ENCODE measurements around the gene LINS1. TPM values are rescaled to one million over a fixed set of nuclear protein-coding genes. Genes with fewer than 3 reads are reported as not detected.
A peak's percentile ranks its signal among the peaks of the same experiment; 100 is the strongest.

Gene LINS1, protein sequence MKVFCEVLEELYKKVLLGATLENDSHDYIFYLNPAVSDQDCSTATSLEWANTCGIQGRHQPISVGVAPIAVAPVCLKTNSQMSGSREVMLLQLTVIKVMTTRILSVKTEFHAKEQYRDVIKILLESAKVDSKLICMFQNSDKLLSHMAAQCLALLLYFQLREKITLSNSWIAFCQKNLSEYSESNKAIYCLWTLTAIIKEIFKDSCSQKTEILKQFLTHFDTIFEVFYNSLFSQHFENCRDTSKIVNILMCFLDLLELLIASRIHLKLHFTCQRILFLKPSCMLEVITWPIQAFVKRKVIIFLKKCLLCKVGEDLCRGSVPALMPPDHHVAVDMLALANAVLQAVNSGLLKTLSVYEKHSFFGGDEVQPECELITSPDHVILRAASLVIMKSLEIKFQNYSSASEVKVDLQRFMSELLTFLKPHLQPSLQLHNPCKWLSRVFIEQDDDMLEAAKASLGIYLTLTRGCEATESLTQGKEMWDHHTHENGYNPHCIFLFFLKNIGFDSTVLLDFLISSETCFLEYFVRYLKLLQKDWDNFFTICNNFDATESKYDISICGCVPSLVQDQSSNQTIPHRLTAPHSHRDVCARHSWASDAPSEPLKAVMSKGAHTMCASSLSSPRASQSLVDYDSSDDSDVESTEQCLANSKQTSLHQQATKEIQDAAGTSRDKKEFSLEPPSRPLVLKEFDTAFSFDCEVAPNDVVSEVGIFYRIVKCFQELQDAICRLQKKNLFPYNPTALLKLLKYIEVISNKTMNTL
- 19.7 TPM for polyA plus RNA-seq
- long read RNA-seq, donor 1, partial matches to known transcripts: 0 of 1 reads
- long read RNA-seq, donor 1, other reads (novel, unspliced or antisense): 0 of 1 reads
- long read RNA-seq, donor 2, partial matches to known transcripts: 0 of 3 reads
- long read RNA-seq, donor 2, other reads (novel, unspliced or antisense): 0 of 3 reads
- long read RNA-seq, donor 3: 0 reads
- long read RNA-seq, donor 4: 0 reads
- long read RNA-seq, donor 5, partial matches to known transcripts: 0 of 2 reads
- long read RNA-seq, donor 5, other reads (novel, unspliced or antisense): 0 of 2 reads
- long read RNA-seq, donor 6, partial matches to known transcripts: 0 of 3 reads
- long read RNA-seq, donor 6, other reads (novel, unspliced or antisense): 0 of 3 reads
- long read RNA-seq, donor 7, partial matches to known transcripts: 0 of 2 reads
- long read RNA-seq, donor 7, other reads (novel, unspliced or antisense): 0 of 2 reads
- long read RNA-seq, donor 8, partial matches to known transcripts: 0 of 4 reads
- long read RNA-seq, donor 8, other reads (novel, unspliced or antisense): 0 of 4 reads
- long read RNA-seq, donor 9, partial matches to known transcripts: 0 of 4 reads
- long read RNA-seq, donor 9, other reads (novel, unspliced or antisense): 0 of 4 reads
- long read RNA-seq, donor 10, full-length matches to known transcripts: 2 of 2 reads
- long read RNA-seq, donor 10, partial matches to known transcripts: 0 of 2 reads
- long read RNA-seq, donor 10, other reads (novel, unspliced or antisense): 0 of 2 reads
- long read RNA-seq, donor 11, partial matches to known transcripts: 0 of 1 reads
- long read RNA-seq, donor 11, other reads (novel, unspliced or antisense): 0 of 1 reads

- peak within 1 kb of the TSS; percentile 94 for H3K4me3 ChIP-seq (ENCODE audit: low read length)
- H3K27ac ChIP-seq (ENCODE audit: low read length): peak within 1 kb of the TSS; percentile 91
- H3K9me3 ChIP-seq (ENCODE audit: control insufficient read depth, low read depth, low read length): no peaks in the 10 kb centered on the region
- H3K36me3 ChIP-seq (ENCODE audit: control insufficient read depth, insufficient read depth, low read length): peaks cover 7% of the 10 kb centered on the region
- DNase-seq: peak; percentile 100
- no peaks in the 10 kb centered on the region for H3K27me3 ChIP-seq (ENCODE audit: control insufficient read depth, insufficient read depth, low read length)
- WGBS (ENCODE audit: insufficient coverage, low lambda C conversion rate): no CpG with 5 or more reads among the region's 51 CpGs
- no peaks in the 10 kb centered on the region for H3K4me1 ChIP-seq (ENCODE audit: control insufficient read depth, insufficient read depth, low read length)
Measured at GRCh38 chr15:100602064-100602822, at the start of gene LINS1, which contains the start of gene ASB7. Gene LINS1, minus strand, starts transcription at chr15:100602184. Its CDS starts 21,342 bp downstream, at chr15:100580842. Gene ASB7, plus strand, starts transcription at chr15:100602589. Its CDS starts 9,628 bp downstream, at chr15:100612217.

DNA sequence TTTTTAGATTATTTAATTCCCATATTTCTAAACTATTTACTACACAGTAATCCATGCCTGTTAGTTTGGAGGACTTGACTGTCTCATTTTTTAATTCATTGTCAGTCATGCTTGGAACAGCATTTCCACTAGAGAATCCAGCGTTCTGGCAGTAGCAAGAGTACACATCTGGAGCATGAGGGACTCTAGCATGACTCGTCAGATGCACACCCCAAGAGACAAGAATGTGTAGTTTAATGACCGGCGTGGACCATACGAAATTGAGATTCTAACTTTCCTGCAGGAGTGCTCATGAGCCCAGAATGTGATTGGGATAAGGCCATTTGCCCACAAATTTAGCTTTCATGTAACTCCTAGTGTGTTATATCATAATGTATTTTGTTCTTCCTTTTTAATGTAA is 49.3 kb upstream of the LINS1 start:
- Histone ChIP-seq H3K4me1 (ENCODE audit: control insufficient read depth, insufficient read depth, low read length) (no peaks in the 10 kb centered on the region), H3K27ac (ENCODE audit: low read length) (no peak overlapping the region), H3K9me3 (ENCODE audit: control insufficient read depth, low read depth, low read length) (no peaks in the 10 kb centered on the region), H3K36me3 (ENCODE audit: control insufficient read depth, insufficient read depth, low read length) (peaks cover 15% of the 10 kb centered on the region), H3K4me3 (ENCODE audit: low read length) (no peak overlapping the region), H3K27me3 (ENCODE audit: control insufficient read depth, insufficient read depth, low read length) (no peaks in the 10 kb centered on the region)
- WGBS (ENCODE audit: insufficient coverage, low lambda C conversion rate): no CpG with 5 or more reads among the region's 5 CpGs
- DNase-seq: no peak

GRCh38 chr15:100650685-100651084 is 48.7 kb upstream of the LINS1 start:
- no peaks in the 10 kb centered on the region for H3K4me1 ChIP-seq (ENCODE audit: control insufficient read depth, insufficient read depth, low read length)
- H3K36me3 ChIP-seq (ENCODE audit: control insufficient read depth, insufficient read depth, low read length): peaks cover 15% of the 10 kb centered on the region
- H3K9me3 ChIP-seq (ENCODE audit: control insufficient read depth, low read depth, low read length): no peaks in the 10 kb centered on the region
- H3K27ac ChIP-seq (ENCODE audit: low read length): no peak overlapping the region
- no peak for DNase-seq
- H3K4me3 ChIP-seq (ENCODE audit: low read length): no peak overlapping the region
- WGBS (ENCODE audit: insufficient coverage, low lambda C conversion rate): 83% methylated on average over 1 of the region's 1 CpG
- no peaks in the 10 kb centered on the region for H3K27me3 ChIP-seq (ENCODE audit: control insufficient read depth, insufficient read depth, low read length)

DNA sequence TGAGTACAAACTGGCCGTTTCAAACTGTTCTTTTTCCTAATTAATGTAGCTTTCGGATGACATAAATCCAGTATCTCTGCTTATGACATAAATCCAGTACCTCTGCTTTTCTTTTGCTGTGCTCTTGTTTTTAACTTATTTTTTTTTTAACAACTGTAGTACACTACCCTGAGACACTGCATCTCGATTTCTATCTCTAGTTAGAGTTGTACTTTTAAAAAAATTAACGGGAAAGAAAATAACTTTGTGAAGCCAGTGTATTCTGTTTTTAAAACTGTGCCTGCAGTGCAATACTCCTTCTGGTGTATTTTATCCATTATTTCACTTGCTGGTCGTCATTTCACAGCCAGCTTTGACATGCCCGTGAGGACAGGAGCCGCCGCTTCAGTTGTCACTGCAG is 47.0 kb upstream of the LINS1 start:
- Histone ChIP-seq H3K4me1 (ENCODE audit: control insufficient read depth, insufficient read depth, low read length) (no peaks in the 10 kb centered on the region), H3K9me3 (ENCODE audit: control insufficient read depth, low read depth, low read length) (no peaks in the 10 kb centered on the region), H3K4me3 (ENCODE audit: low read length) (no peak overlapping the region), H3K36me3 (ENCODE audit: control insufficient read depth, insufficient read depth, low read length) (peaks cover 15% of the 10 kb centered on the region), H3K27me3 (ENCODE audit: control insufficient read depth, insufficient read depth, low read length) (no peaks in the 10 kb centered on the region), H3K27ac (ENCODE audit: low read length) (no peak overlapping the region)
- DNase-seq: no peak
- WGBS (ENCODE audit: insufficient coverage, low lambda C conversion rate): 93% methylated on average over 7 of the region's 8 CpGs

DNA sequence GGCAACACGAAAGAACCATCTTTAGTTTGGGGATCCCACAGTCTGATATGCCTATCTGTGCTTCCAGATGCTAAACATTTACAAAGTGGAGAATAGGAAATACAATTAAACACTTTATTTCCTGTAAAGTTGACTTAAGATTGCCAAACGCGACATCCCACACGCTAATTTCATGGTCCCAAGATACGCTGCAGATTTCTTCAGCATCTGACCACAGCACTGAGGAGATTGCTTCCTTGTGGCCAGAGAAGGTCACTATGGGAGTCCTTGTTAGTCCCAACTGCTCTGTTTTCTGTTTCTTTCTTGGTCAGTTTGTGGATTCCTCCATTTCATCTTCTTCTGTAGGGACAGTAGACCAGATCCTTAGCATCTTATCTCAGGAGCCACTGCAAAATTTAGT is 43.7 kb upstream of the LINS1 start:
- Histone ChIP-seq H3K27ac (ENCODE audit: low read length) (no peak overlapping the region), H3K9me3 (ENCODE audit: control insufficient read depth, low read depth, low read length) (no peaks in the 10 kb centered on the region), H3K27me3 (ENCODE audit: control insufficient read depth, insufficient read depth, low read length) (no peaks in the 10 kb centered on the region), H3K4me3 (ENCODE audit: low read length) (no peak overlapping the region), H3K36me3 (ENCODE audit: control insufficient read depth, insufficient read depth, low read length) (peaks cover 8% of the 10 kb centered on the region), H3K4me1 (ENCODE audit: control insufficient read depth, insufficient read depth, low read length) (no peaks in the 10 kb centered on the region)
- WGBS (ENCODE audit: insufficient coverage, low lambda C conversion rate): 96% methylated on average over 4 of the region's 5 CpGs
- DNase-seq: no peak

GRCh38 chr15:100642950-100643338 is 41.0 kb upstream of the LINS1 start:
- no peak overlapping the region for H3K4me3 ChIP-seq (ENCODE audit: low read length)
- peaks cover 2% of the 10 kb centered on the region for H3K36me3 ChIP-seq (ENCODE audit: control insufficient read depth, insufficient read depth, low read length)
- no CpG with 5 or more reads among the region's 4 CpGs for WGBS (ENCODE audit: insufficient coverage, low lambda C conversion rate)
- no peaks in the 10 kb centered on the region for H3K27me3 ChIP-seq (ENCODE audit: control insufficient read depth, insufficient read depth, low read length)
- no peak overlapping the region for H3K27ac ChIP-seq (ENCODE audit: low read length)
- H3K4me1 ChIP-seq (ENCODE audit: control insufficient read depth, insufficient read depth, low read length): no peaks in the 10 kb centered on the region
- H3K9me3 ChIP-seq (ENCODE audit: control insufficient read depth, low read depth, low read length): no peaks in the 10 kb centered on the region
- no peak for DNase-seq

DNA sequence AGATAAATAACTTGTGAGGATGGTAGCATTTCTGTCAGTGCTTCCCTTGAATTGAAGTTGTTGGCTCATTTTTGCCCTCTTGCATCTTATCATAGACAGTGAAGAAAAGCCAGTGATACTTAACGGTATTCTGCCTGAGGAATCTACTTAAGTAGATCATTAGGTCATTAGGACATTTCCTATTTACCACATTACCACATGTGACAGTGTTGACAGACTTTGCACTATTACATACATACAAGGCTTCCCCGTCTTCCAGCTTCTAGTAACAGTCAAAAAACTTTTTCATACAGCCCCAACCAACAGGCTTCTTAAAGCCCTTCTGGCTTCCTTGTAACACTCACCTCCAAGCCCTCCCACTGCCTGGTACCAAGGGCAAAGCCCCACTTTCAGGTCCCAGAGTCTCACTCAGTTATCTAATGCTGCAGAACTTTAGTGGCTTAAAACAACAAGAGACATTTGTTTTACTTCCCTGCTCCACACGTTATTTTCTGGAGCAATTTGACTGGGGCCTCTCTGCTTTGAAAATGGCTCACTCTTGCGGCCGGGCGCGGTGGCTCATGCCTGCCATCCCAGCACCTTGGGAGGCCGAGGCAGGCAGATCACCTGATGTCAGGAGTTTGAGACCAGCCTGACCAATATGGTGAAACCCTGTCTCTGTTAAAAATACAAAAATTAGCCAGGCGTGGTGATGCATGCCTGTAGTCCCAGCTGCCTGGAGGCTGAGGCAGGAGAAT is 40.4 kb upstream of the LINS1 start:
- WGBS (ENCODE audit: insufficient coverage, low lambda C conversion rate): 50% methylated on average over 1 of the region's 9 CpGs
- Histone ChIP-seq H3K27me3 (ENCODE audit: control insufficient read depth, insufficient read depth, low read length) (no peaks in the 10 kb centered on the region), H3K27ac (ENCODE audit: low read length) (no peak overlapping the region), H3K36me3 (ENCODE audit: control insufficient read depth, insufficient read depth, low read length) (no peaks in the 10 kb centered on the region), H3K4me1 (ENCODE audit: control insufficient read depth, insufficient read depth, low read length) (no peaks in the 10 kb centered on the region), H3K9me3 (ENCODE audit: control insufficient read depth, low read depth, low read length) (no peaks in the 10 kb centered on the region), H3K4me3 (ENCODE audit: low read length) (no peak overlapping the region)
- DNase-seq: peak in 1 of 2 donors; percentile 42

DNA sequence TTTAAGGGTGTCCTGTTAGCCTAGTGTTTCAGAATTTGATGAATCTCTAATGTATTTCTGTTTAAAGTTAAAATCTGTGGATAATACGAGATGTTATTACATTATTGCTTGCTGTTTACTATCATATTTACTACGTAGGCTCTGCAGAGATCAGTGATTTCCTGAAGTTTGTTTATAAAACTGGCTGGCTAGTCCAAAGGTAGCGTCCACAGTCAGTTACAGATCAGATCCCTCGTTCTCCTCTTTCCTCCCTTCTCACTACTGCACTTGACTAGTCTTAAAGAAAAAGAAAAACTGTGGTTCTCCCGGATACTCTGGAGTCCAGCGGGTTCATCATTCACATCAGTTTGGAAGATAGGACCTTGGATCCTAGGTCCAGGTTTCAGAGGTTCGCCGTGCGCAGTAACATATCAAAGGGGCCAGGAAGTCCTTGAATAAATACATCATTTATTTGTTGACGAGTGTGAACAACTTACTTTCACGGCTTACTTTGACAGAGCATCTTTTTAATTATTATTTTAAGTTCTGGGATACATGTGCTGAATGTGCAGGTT is 36.3 kb upstream of the LINS1 start:
- Histone ChIP-seq H3K36me3 (ENCODE audit: control insufficient read depth, insufficient read depth, low read length) (no peaks in the 10 kb centered on the region), H3K9me3 (ENCODE audit: control insufficient read depth, low read depth, low read length) (no peaks in the 10 kb centered on the region), H3K4me1 (ENCODE audit: control insufficient read depth, insufficient read depth, low read length) (peaks cover 4% of the 10 kb centered on the region), H3K4me3 (ENCODE audit: low read length) (no peak overlapping the region), H3K27me3 (ENCODE audit: control insufficient read depth, insufficient read depth, low read length) (no peaks in the 10 kb centered on the region), H3K27ac (ENCODE audit: low read length) (no peak overlapping the region)
- WGBS (ENCODE audit: insufficient coverage, low lambda C conversion rate): 80% methylated on average over 4 of the region's 11 CpGs
- DNase-seq: no peak
